HL-60 (cell line): ENCODE data around the gene TRMT44.

ENCODE experiments used
- CTCF ChIP-seq: IDR thresholded peaks from one replicate; pipeline ENCODE4 v1.5.1; 2011; ENCODE audit warnings: low read length, control low read depth, inconsistent platforms; ENCODE audit not compliant: insufficient read depth
- GABPA ChIP-seq: IDR thresholded peaks from 2 replicates; pipeline ENCODE4 v1.6.1; 2012; ENCODE audit warnings: low read depth
- POLR2AphosphoS5 ChIP-seq: IDR thresholded peaks from 2 replicates; pipeline ENCODE4 v1.6.1; 2012; ENCODE audit warnings: low read depth

GRCh38 chr4:8492174-8492573 is 51.6 kb downstream of the TRMT44 start:
- TF ChIP-seq CTCF = no peak
- TF ChIP-seq GABPA = no peak
- TF ChIP-seq POLR2AphosphoS5 = no peak
